GM12801 (cell line): ENCODE data around the gene RIPPLY2.

Source experiments
- CTCF ChIP-seq: IDR thresholded peaks from one replicate; pipeline ENCODE4 v1.5.1; 2011; ENCODE audit warnings: control low read depth; ENCODE audit not compliant: insufficient read length; ENCODE audit errors: extremely low read depth

RIPPLY2 gene

GRCh38 chr6:83862776-83863471 lies 9.8 kb downstream of the RIPPLY2 start:
- no peak for TF ChIP-seq CTCF

GRCh38 chr6:83867043-83867442 lies 13.9 kb downstream of the RIPPLY2 start:
- no peak for TF ChIP-seq CTCF

GRCh38 chr6:83867527-83868161 lies 14.5 kb downstream of the RIPPLY2 start:
- TF ChIP-seq CTCF = no peak

- no peak for TF ChIP-seq CTCF
These were observed 15.5 kb downstream of the RIPPLY2 start for GRCh38 chr6:83868639-83869038.

- no peak for TF ChIP-seq CTCF
These were observed 17.5 kb downstream of the RIPPLY2 start for GRCh38 chr6:83870649-83871048.

- no peak for TF ChIP-seq CTCF
These were observed 19.4 kb downstream of the RIPPLY2 start for GRCh38 chr6:83872386-83873118.

- no peak for TF ChIP-seq CTCF
These were observed 20.7 kb downstream of the RIPPLY2 start for GRCh38 chr6:83873869-83874268.
